CD4-positive, alpha-beta T cell treated with Interleukin-6 at 100 ng/mL for 8 hours (primary cell): ENCODE results near the gene ADARB2.

ENCODE experiments used
- DNase-seq: peaks from one replicate; pipeline ENCODE4 v3.0.0-alpha.2; 2020; ENCODE audit warnings: mixed read lengths, low spot score

ADARB2 gene

GRCh38 chr10:1594372-1595241 lies 142.7 kb downstream of the ADARB2 start:
- no peak for DNase-seq

GRCh38 chr10:1591742-1592141 lies 145.6 kb downstream of the ADARB2 start:
- DNase-seq, result no peak

GRCh38 chr10:1591045-1591444 lies 146.3 kb downstream of the ADARB2 start:
- DNase-seq, result no peak

GRCh38 chr10:1589257-1589656 lies 148.1 kb downstream of the ADARB2 start:
- DNase-seq, result no peak

GRCh38 chr10:1582739-1583138 lies 154.6 kb downstream of the ADARB2 start:
- no peak for DNase-seq

GRCh38 chr10:1581189-1581588 lies 156.1 kb downstream of the ADARB2 start:
- no peak for DNase-seq

- no peak for DNase-seq
Observed at GRCh38 chr10:1579671-1580070, 157.7 kb downstream of the ADARB2 start.

GRCh38 chr10:1579141-1579491 lies 158.2 kb downstream of the ADARB2 start:
- DNase-seq, result no peak

- DNase-seq, result no peak
Observed at GRCh38 chr10:1578392-1579140, 158.8 kb downstream of the ADARB2 start.

GRCh38 chr10:1577945-1578344 lies 159.4 kb downstream of the ADARB2 start:
- DNase-seq, result no peak

- no peak for DNase-seq
Observed at GRCh38 chr10:1577373-1577770, 160.0 kb downstream of the ADARB2 start.

GRCh38 chr10:1576467-1577372 lies 160.6 kb downstream of the ADARB2 start:
- DNase-seq, result no peak

- no peak for DNase-seq
Observed at GRCh38 chr10:1575481-1576244, 161.7 kb downstream of the ADARB2 start.

GRCh38 chr10:1574719-1575118 lies 162.6 kb downstream of the ADARB2 start:
- DNase-seq, result no peak

- no peak for DNase-seq
Observed at GRCh38 chr10:1573981-1574380, 163.3 kb downstream of the ADARB2 start.

GRCh38 chr10:1573334-1573969 lies 163.9 kb downstream of the ADARB2 start:
- no peak for DNase-seq

GRCh38 chr10:1572519-1573333 lies 164.6 kb downstream of the ADARB2 start:
- no peak for DNase-seq

GRCh38 chr10:1571587-1572237 lies 165.6 kb downstream of the ADARB2 start:
- no peak for DNase-seq

GRCh38 chr10:1570416-1571051 lies 166.8 kb downstream of the ADARB2 start:
- DNase-seq, result no peak
